NOMO-1 treated with DMSO at 0.1 percent for 48 hours (cell line): ENCODE results near the gene CCT6A.
"Not testable (repeated sequence)": the region's sequence is repeated elsewhere in the genome, so short reads cannot be mapped to it uniquely, and the experiment has no call there.

Experiments
- DNase-seq: peaks from one replicate; lab custom pipeline; 2025; ENCODE audit not compliant: unreplicated experiment; lab: John Stamatoyannopoulos, UW

The CCT6A gene

DNA sequence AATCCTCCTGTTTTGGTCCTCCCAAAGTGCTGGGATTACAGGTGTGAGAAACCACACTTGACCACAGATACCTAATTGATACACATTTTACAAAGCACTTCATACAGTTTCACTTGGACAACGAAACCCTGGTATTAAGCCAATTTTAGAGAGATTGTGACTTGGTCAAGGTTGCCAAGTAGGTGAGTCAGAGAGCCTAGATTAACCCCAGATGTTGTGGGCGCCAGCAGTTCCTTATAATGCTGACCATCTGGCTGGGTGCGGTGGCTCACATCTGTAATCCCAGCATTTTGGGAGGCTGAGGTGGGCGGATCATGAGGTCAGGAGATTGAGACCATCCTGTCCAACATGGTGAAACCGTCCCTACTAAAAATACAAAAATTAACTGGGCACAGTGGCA, 46.1 kb downstream of the CCT6A start:
- DNase-seq: no peak

GRCh38 chr7:56098187-56099008, 46.8 kb downstream of the CCT6A start:
- DNase-seq: not testable (repeated sequence)

DNA sequence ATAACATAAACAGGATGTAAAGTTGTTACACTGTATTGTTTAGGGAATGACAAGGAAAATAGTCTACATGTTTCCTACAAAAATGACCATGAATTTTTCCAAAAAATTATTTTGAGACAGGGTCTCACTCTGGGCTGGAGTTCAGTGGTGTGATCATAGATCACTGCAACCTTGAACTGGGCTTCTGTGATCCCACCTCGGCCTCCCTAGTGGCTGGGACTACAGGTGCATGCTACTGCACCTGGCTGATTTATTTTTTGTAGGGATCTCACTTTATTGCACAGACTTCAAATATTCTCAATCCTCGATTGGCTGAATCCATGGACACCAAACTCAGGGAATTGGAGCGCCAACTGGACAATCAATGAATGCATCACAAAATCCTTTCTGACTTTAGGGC, 48.1 kb downstream of the CCT6A start:
- no peak for DNase-seq

DNA sequence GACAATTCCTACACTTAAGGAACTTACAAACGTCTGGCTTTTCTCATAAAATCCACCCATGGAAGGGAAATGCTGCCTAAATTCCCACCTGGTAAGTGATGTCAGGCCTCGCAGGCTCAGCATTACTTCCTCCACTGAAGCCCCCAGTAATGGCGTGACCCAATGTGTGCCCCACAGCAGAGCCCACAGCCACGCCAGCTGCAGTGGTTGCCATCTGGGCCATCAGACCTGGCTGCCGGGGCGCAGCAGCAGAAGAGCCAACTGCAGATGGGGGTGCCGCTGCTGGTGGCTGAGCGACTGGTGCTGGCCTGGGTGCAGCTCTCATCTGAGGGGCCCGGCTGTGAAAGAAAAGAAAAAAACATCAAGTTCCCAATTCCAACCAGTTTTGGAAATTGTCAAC, 52.6 kb downstream of the CCT6A start:
- not testable (repeated sequence) for DNase-seq

DNA sequence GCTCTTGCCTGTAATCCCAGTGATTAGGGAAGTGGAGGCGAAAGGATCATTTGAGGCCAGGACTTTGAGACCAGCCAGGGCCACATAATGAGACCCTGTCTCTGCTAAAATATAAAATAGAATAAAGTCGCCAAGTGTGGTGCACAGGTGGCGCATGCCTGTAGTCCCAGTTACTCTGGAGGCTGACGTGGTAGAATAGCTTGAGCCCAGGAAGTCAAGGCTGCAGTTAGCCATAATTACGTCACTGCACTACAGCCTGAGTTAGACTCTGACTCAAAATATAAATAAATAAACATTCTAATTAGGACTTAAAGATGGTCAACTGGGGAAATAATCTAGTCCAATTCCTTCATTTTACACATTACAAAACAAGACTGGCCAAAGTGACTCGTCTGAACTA, 53.9 kb downstream of the CCT6A start:
- peak; percentile 31 for DNase-seq

DNA sequence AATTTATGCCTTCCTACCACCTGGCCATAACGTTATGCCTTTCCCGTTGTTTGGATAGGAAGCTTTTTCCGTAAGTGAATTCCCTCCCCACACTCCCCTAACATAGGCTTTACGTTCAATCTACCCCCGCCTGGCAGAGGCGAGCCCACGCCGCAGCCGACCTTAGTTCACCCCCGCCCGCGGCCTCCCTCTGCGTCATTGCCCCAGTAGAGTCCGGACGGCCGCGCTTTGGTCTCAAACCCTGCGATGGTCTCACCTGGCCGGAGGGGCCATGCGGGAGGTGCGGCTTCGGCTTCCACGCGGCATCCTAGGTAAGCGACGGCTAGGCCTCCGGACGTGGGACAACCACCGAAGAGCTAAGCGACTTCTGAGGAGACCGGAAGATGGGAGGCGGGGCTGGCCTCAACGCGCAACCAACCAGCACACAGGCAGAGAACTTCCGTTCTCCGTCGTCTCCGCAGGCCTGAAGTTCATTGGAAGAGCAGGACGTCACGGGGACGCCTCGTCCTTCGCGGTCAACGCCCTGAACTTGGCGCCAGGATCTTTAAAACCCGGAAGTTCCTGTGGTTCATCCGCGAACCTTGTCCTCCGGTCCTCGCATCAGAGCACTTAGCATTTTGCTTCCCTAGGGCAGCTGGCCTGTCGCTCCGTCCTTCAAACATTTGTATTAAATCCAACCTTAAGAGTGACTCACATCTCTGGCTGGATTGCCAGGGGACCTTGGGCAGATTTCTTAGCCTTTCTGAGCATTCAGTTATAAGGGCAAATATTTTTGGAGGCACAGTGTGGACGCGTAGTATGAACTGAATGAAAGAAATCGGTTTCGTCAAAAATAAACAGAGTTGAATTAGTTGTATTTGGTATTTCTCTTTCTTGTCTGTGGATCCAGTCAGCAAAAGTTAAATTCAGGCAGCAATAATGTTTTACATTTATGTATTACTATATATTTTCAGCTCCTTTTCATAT, 54.8 kb downstream of the CCT6A start, which contains the start of gene CHCHD2:
Gene CHCHD2 (minus strand): TSS at position 369 of the 966 bp plus-strand sequence. CDS start 63 bp downstream, at position 306.
- DNase-seq: peak; percentile 98

DNA sequence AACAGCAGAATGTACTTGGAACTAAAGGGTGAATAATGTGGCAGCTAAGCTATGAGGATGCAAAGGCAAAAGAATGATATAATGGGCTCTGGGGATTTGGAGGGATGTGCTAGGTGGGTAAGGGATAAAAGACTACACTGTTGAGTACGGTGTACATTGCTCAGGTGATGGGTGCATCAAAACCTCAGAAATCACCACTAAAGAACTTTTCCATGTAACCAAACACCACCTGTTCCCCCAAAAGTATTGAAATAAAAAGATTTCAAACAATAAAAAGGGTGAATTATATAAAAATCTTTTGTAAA, 56.3 kb downstream of the CCT6A start:
- DNase-seq: no peak

GRCh38 chr7:56110611-56111010, 59.0 kb downstream of the CCT6A start:
- no peak for DNase-seq

GRCh38 chr7:56112244-56112643, 60.7 kb downstream of the CCT6A start:
- DNase-seq: not testable (repeated sequence)
